Stromal cell of bone marrow (primary cell): ENCODE measurements around the gene RNF214.
A peak's percentile ranks its signal among the peaks of the same experiment; 100 is the strongest.
"Not testable (repeated sequence)": the region's sequence is repeated elsewhere in the genome, so short reads cannot be mapped to it uniquely, and the experiment has no call there.

Experiments used
- DNase-seq: peaks from one replicate; pipeline ENCODE4 v3.0.0-alpha.2; 2012; ENCODE audit warnings: low read depth

Gene RNF214

GRCh38 chr11:117197516-117198456, 34.7 kb upstream of the RNF214 start:
- DNase-seq: no peak

DNA sequence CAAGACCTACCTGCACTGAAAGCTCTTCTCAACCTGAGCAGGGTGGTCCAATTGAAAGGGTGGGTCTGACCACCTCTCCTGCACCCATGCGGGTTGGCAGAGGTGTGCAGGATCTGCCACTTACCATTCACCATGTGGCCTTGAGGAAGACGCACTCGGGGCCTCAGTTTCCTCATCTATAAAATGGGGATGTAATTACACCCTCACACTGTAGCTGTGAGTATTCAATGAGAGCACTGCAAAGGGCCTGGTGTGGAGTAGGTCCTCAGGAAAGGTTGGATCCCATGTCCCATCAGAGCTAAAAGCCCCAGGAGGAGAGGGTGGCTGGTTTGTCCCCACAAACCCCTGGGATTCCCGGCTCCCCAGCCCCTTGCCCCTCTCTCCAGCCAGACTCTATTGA, 33.9 kb upstream of the RNF214 start:
- DNase-seq: no peak

GRCh38 chr11:117199053-117199915, 33.2 kb upstream of the RNF214 start, which contains the start of gene TAGLN:
TSS of gene TAGLN (plus strand) at chr11:117199370. CDS start at chr11:117203014, 3,644 bp downstream.
- DNase-seq: peak; percentile 90

GRCh38 chr11:117199916-117200812, 32.3 kb upstream of the RNF214 start:
- no peak for DNase-seq

DNA sequence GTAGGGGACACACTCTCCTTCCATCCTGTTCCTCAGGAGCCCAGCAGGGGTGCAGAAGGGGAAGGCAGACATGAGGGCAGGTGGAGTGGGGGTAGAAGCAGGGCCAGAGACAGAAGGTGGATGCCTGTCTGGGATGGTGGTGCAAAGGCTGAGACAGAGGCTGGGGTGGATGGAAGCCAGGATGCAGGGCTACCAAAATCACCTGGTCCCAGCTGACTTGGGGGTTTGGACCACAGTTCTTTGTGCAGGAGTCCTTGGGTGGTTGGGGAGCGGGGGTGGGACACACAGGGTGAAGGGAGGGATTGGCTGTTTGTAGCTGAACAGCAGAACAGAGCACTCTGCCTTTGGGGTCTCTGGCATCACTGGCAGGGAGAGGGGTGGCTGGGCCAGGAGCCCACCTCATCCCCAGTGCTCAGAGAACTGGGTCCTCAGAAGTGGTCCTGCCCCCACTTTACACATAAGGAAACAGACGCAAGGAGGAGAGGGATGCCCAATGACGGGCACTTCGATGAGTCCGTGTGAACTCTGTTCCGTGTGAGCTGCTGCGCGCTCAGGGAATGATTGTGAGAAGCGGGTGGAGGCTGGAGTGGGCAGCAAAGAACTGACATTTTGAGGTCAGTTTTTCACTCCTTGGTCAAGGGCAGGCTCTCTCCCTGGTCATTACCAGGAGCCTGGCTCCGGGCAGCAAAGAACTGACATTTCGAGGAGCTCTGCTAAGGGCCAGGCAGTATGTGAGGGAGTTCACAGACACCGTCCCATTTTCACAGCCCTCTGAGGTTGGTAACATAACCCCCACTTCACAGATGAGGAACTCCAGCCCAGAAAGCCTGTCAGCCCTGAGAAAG, 31.4 kb upstream of the RNF214 start:
- no peak for DNase-seq

- DNase-seq: no peak
Measured at GRCh38 chr11:117201658-117202305, 30.7 kb upstream of the RNF214 start.

- DNase-seq: no peak
Measured at GRCh38 chr11:117202386-117203068, 29.9 kb upstream of the RNF214 start.

DNA sequence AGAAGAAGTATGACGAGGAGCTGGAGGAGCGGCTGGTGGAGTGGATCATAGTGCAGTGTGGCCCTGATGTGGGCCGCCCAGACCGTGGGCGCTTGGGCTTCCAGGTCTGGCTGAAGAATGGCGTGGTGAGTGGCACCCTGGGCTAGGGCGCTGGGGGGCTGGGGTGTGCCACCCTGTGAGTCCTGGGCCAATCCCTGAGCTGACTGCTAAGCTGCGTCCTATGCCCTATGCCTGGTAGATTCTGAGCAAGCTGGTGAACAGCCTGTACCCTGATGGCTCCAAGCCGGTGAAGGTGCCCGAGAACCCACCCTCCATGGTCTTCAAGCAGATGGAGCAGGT, 29.4 kb upstream of the RNF214 start:
- DNase-seq: no peak

DNA sequence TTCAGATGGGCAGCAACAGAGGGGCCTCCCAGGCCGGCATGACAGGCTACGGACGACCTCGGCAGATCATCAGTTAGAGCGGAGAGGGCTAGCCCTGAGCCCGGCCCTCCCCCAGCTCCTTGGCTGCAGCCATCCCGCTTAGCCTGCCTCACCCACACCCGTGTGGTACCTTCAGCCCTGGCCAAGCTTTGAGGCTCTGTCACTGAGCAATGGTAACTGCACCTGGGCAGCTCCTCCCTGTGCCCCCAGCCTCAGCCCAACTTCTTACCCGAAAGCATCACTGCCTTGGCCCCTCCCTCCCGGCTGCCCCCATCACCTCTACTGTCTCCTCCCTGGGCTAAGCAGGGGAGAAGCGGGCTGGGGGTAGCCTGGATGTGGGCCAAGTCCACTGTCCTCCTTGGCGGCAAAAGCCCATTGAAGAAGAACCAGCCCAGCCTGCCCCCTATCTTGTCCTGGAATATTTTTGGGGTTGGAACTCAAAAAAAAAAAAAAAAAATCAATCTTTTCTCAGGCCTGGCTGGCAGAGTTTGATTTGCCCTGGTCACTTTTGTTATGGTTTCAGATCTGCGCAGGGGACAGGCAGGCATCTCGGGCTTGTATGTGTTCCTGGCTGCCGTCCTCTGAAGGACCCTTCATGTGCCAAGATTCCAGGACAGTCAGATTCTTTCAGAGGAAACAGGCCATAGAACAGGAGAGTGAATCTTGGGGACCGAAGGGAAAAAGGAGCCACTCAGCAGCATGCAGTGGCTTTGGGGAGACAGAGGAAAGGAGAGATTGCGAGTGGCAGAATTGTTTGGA, 28.0 kb upstream of the RNF214 start:
- no peak for DNase-seq

DNA sequence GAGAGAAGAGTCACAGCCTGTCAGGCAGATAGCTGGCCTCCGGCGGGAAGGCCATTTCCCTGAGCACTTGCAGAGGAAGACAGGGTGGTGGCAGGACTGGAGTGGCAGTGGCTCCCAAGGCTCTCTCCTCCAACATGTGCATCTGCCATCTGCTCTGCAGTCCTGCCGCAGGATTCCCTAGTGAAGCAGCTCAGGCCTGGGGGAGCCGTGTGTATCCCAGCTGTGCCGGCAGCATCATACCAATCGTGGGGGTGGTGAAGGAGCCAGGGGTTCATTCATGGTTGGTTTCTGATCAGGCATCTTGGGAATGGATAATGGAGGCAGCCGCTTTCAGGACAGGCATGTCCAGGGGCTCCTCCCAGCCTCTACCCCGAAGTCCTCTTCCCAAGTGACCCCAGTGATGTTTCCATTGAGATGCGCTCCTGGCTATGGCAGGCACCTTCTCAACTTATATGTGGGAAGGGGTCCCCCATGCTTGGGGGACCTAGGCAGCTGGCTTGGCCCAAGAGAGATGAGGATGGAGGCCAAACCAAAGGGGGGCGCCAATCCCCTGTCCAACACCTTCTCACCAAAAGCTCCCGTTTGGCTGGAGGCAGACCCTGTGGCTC, 27.2 kb upstream of the RNF214 start:
- no peak for DNase-seq

DNA sequence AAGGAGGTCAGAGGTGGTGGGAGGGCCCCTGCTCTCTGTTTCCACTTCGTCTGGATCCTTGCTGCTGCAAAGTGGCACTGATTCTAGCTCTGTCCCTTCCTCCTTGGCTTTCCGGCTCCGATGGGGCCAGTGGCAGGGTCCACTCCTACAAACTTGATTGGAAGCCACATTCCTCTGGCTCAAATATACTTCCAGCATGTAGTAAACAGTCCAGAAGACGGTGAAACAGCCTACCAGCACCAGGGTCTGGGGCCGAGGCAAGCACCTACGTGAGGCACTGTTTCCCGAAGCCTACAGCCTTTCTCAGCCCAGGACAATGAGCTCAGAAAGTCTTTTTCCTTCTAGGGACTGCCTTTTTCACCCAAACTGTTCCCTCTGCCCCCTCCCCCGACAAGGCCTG, 26.4 kb upstream of the RNF214 start:
- DNase-seq: not testable (repeated sequence)

- not testable (repeated sequence) for DNase-seq
Measured at GRCh38 chr11:117206859-117207258, 25.6 kb upstream of the RNF214 start.

- DNase-seq: not testable (repeated sequence)
Measured at GRCh38 chr11:117207481-117207880, 25.0 kb upstream of the RNF214 start.

GRCh38 chr11:117208710-117209109, 23.8 kb upstream of the RNF214 start:
- DNase-seq: not testable (repeated sequence)

DNA sequence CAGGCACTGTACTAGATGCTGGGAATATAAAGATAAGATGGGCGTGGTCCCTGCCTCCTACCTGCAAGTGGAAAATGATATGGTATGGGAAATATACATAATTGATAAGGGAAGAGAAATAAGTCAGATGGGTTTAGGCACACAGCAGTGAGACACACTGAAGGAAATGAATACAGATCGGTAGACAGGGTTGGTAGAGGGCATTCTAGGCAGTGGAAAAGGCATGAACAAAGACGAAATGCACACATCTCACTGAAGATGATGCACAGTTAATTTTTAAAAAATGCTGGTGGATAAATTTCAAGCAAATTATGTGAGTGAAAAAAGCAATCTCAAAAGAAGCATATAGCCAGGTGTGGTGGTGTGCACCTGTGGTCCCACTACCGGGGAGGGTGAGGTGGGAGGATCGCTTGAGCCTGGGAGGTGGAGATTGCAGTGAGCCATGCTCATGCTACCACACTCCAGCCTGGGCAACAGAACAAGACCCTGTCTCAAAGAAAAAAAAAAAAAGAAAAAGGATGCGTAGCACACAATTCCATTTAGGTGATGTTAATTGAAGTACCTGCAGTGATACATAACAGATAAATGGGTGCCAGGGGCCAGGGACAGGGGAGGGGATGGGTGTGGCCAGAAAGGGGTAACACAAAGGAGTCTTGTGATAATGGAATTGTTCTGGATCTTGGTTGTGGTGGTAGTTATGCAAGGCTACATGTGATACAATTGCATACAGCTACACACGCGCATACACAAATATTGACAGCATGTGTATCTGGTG, 22.9 kb upstream of the RNF214 start:
- not testable (repeated sequence) for DNase-seq

- no peak for DNase-seq
Measured at GRCh38 chr11:117210620-117211019, 21.9 kb upstream of the RNF214 start.

DNA sequence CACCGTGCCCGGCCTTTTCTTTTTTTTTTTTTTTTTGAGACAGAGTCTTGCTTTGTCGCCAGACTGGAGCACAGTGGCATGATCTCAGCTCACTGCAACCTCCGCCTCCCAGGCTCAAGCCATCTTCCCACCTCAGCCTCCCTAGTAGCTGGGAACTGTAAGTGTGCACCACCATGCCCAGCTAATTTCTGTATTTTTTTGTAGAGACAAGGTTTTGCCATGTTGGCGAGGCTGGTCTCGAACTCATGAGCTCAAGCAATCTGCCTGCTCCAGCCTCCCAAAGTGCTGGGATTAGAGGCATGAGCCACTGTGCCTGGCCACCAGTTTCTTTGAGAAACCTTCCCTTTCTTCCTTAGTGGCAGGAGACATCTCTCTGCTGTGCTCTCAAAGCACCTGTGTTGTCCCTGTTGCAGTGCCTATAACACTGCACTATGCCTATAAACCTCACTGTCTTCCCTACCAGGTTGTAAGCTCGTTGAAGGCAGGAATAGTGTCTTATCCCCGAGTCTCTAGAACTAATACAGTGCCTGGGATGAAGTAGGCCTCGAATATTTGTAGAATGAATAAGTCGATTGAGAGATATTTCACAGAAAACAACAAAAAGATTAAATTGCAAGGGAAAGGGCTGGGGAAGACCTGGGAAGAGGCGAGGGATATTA, 19.6 kb upstream of the RNF214 start:
- DNase-seq: no peak
